ENCODE measurements around the gene SPTB.
A peak's percentile ranks its signal among the peaks of the same experiment; 100 is the strongest.

GRCh38 chr14:64698903-64699302 lies 180.8 kb downstream of the SPTB start:
- TF ChIP-seq CTCF (IDR thresholded peaks at IDR 0.05 in 8 of 11, conservative IDR thresholded peaks at IDR 0.05 in 3 of 11) (peak in 1 of 11 experiments; percentile 10), POLR2A (IDR thresholded peaks at IDR 0.05) (no peak), POLR2AphosphoS5 (IDR thresholded peaks at IDR 0.05) (peak in 1 of 3 donors; percentile 40)
